OCI-LY7 (cell line): ENCODE results near the gene NEUROG1. TPM values are rescaled to one million over a fixed set of nuclear protein-coding genes. Genes with fewer than 3 reads are reported as not detected.

ENCODE experiments used
- BruUV-seq: library from RNA; stranded (reverse); fragments of 400-500 nt; replicated peaks from 2 replicates; lab custom pipeline; 2021; lab: Mats Ljungman, UMichigan
- CTCF ChIA-PET: fragments of 300-600 bp; sonication (Branson Sonifier 250); formaldehyde crosslinking; loops from one replicate; lab custom pipeline; 2022; ENCODE audit warnings: antibody characterized with exemption; ENCODE audit not compliant: unreplicated experiment; lab: Charles Lee
- POLR2A ChIA-PET: fragments of 300-600 bp; sonication (Branson Sonifier 250); formaldehyde crosslinking; loops from one replicate; lab custom pipeline; 2022; ENCODE audit warnings: antibody characterized with exemption; lab: Charles Lee
- DNase-seq: peaks from one replicate; pipeline ENCODE4 v3.0.0-alpha.2; 2015; ENCODE audit warnings: low spot score
- H2AFZ ChIP-seq: fragments of 200-600 bp; sonication (generic), shearing (Covaris generic); 2 replicates; pipeline ENCODE4 v1.6.1; 2014; ENCODE audit warnings: mild to moderate bottlenecking, antibody characterized with exemption, low read length, moderate library complexity
- H3K27ac ChIP-seq: fragments of 200-600 bp; sonication (generic); 2 replicates; pipeline ENCODE4 v1.5.1; 2014; ENCODE audit warnings: mixed run types, low read depth, mild to moderate bottlenecking, moderate library complexity, low read length, inconsistent platforms; ENCODE audit not compliant: poor library complexity, severe bottlenecking
- H3K36me3 ChIP-seq: fragments of 200-600 bp; sonication (generic); 2 replicates; pipeline ENCODE4 v1.6.1; 2014; ENCODE audit warnings: mild to moderate bottlenecking, antibody characterized with exemption, low read length, moderate library complexity, mixed read lengths; ENCODE audit not compliant: insufficient read depth
- H3K4me1 ChIP-seq: fragments of 200-600 bp; sonication (generic); 2 replicates; pipeline ENCODE4 v1.5.1; 2014; ENCODE audit warnings: mild to moderate bottlenecking, low read length; ENCODE audit not compliant: insufficient read depth, poor library complexity, severe bottlenecking
- H3K4me2 ChIP-seq: fragments of 200-600 bp; sonication (generic); 2 replicates; pipeline ENCODE4 v1.6.1; 2014; ENCODE audit warnings: mild to moderate bottlenecking, low read length
- H3K4me3 ChIP-seq: fragments of 200-600 bp; sonication (generic); 2 replicates; pipeline ENCODE4 v1.5.1; 2014; ENCODE audit warnings: mild to moderate bottlenecking, low read depth, low read length; ENCODE audit not compliant: poor library complexity, severe bottlenecking
- H3K79me2 ChIP-seq: fragments of 200-600 bp; sonication (generic); 2 replicates; pipeline ENCODE4 v1.6.1; 2016; ENCODE audit warnings: low read depth, mild to moderate bottlenecking, low read length, moderate library complexity, mixed read lengths; ENCODE audit not compliant: insufficient read depth
- H3K9me2 ChIP-seq: fragments of 200-600 bp; sonication (generic); 2 replicates; pipeline ENCODE4 v1.6.1; 2016; ENCODE audit warnings: mild to moderate bottlenecking, low read length, mixed read lengths; ENCODE audit not compliant: insufficient read depth
- H3K9me3 ChIP-seq: fragments of 200-600 bp; sonication (generic); 2 replicates; pipeline ENCODE4 v1.6.1; 2014; ENCODE audit warnings: mild to moderate bottlenecking, mixed run types, low read length, mixed read lengths
- H4K20me1 ChIP-seq: fragments of 200-600 bp; sonication (generic); 2 replicates; pipeline ENCODE4 v1.6.1; 2014; ENCODE audit warnings: mild to moderate bottlenecking, antibody characterized with exemption, low read length, moderate library complexity, mixed read lengths; ENCODE audit not compliant: insufficient read depth
- CTCF ChIP-seq: fragments of 200-600 bp; sonication (generic); conservative IDR thresholded peaks from 2 replicates; pipeline ENCODE4 v1.5.1; 2014; ENCODE audit warnings: mild to moderate bottlenecking, antibody characterized with exemption, low read length, moderate library complexity, mixed read lengths
- EZH2phosphoT487 ChIP-seq: fragments of 200-600 bp; sonication (generic); IDR thresholded peaks from 2 replicates; pipeline ENCODE4 v1.6.1; 2018; ENCODE audit warnings: low read depth, borderline replicate concordance, mild to moderate bottlenecking, mixed run types, antibody characterized with exemption, low read length, moderate library complexity, mixed read lengths
- intact Hi-C: fragments of 100-400 bp; cut with micrococcal nuclease; formaldehyde crosslinking; loops from one replicate; pipeline ENCODE4 v1.10.0; 2022; ENCODE audit not compliant: unreplicated experiment
- total RNA-seq, 2 experiments: library from RNA; depleted of rRNA in 1 of 2; stranded (reverse); fragments of >200 nt in 1 of 2; shearing (Covaris generic) in 1 of 2; gene quantifications; 2 replicates each; pipeline ENCODE4 v1.2.3, GENCODE V29; 2014 to 2022

The NEUROG1 gene
- total RNA-seq, 2 experiments from 2014 or later: not detected

GRCh38 chr5:135535420-135535819 is 344 bp downstream of the NEUROG1 start:
- no peak overlapping the region for H2AFZ ChIP-seq
- no peak overlapping the region for H3K4me2 ChIP-seq
- H4K20me1 ChIP-seq: no peaks in the 10 kb centered on the region
- no peak for TF ChIP-seq CTCF
- TF ChIP-seq EZH2phosphoT487: no peak
- H3K4me3 ChIP-seq: no peak overlapping the region
- no peaks in the 10 kb centered on the region for H3K9me2 ChIP-seq
- H3K4me1 ChIP-seq: no peaks in the 10 kb centered on the region
- no peak for DNase-seq
- H3K27ac ChIP-seq: no peak overlapping the region
- intact Hi-C loops: loop anchor here (5.0 kb wide), 1 partner anchor 58 kb away; no protein-coding TSS in a partner anchor
- H3K79me2 ChIP-seq: no peaks in the 10 kb centered on the region
- H3K9me3 ChIP-seq: no peaks in the 10 kb centered on the region
- ChIA-PET CTCF (no interaction called here), POLR2A (no interaction called here)
- BruUV-seq: no TSS peak
- H3K36me3 ChIP-seq: no peaks in the 10 kb centered on the region

- Histone ChIP-seq H3K4me2 (no peak overlapping the region), H3K4me3 (no peak overlapping the region), H3K4me1 (no peaks in the 10 kb centered on the region), H3K79me2 (no peaks in the 10 kb centered on the region), H3K9me3 (no peaks in the 10 kb centered on the region), H3K36me3 (no peaks in the 10 kb centered on the region), H4K20me1 (no peaks in the 10 kb centered on the region), H3K9me2 (no peaks in the 10 kb centered on the region), H2AFZ (no peak overlapping the region), H3K27ac (no peak overlapping the region)
- ChIA-PET CTCF (no interaction called here), POLR2A (no interaction called here)
- no peak for DNase-seq
- intact Hi-C loops: loop anchor here (5.0 kb wide), 1 partner anchor 58 kb away; no protein-coding TSS in a partner anchor
- TF ChIP-seq EZH2phosphoT487 (no peak), CTCF (no peak)
- BruUV-seq: no TSS peak
These were observed 950 bp downstream of the NEUROG1 start for GRCh38 chr5:135534609-135535419.

- Histone ChIP-seq H3K9me3 (no peaks in the 10 kb centered on the region), H3K4me3 (no peak overlapping the region), H3K9me2 (no peaks in the 10 kb centered on the region), H3K4me1 (no peaks in the 10 kb centered on the region), H3K4me2 (no peak overlapping the region), H3K36me3 (no peaks in the 10 kb centered on the region), H4K20me1 (no peaks in the 10 kb centered on the region), H3K79me2 (no peaks in the 10 kb centered on the region), H2AFZ (no peak overlapping the region), H3K27ac (no peak overlapping the region)
- POLR2A ChIA-PET: no interaction called here
- no peak for DNase-seq
- intact Hi-C loops: no loop called here
- TF ChIP-seq EZH2phosphoT487 (no peak), CTCF (no peak)
- CTCF ChIA-PET: no interaction called here
- no TSS peak for BruUV-seq
These were observed 2.0 kb downstream of the NEUROG1 start for GRCh38 chr5:135533794-135534193.
